SK-N-SH treated with all-trans-retinoic acid at 6 μM for 48 hours (cell line): ENCODE measurements around the gene DNAJB8.

ENCODE experiments used
- CSRNP3 ChIP-seq: fragments of 250-450 bp; sonication (Bioruptor Pico); IDR thresholded peaks from 2 replicates; pipeline ENCODE4 v1.5.1; 2021; ENCODE audit warnings: mild to moderate bottlenecking, moderate library complexity
- GLIS3 ChIP-seq: fragments of 250-450 bp; sonication (Bioruptor Pico); IDR thresholded peaks from 2 replicates; pipeline ENCODE4 v1.5.0; 2020; ENCODE audit warnings: mild to moderate bottlenecking, moderate library complexity
- POU6F1 ChIP-seq: fragments of 250-450 bp; sonication (Bioruptor Pico); IDR thresholded peaks from 2 replicates; pipeline ENCODE4 v1.8.0; 2021; ENCODE audit warnings: low read depth, mild to moderate bottlenecking, moderate library complexity, borderline replicate concordance
- PPARA ChIP-seq: fragments of 250-450 bp; sonication (Bioruptor Pico); IDR thresholded peaks from 2 replicates; pipeline ENCODE4 v1.5.0; 2020; ENCODE audit warnings: mild to moderate bottlenecking, borderline replicate concordance
- RARB ChIP-seq: fragments of 250-450 bp; sonication (Bioruptor Pico); IDR thresholded peaks from 2 replicates; pipeline ENCODE4 v1.8.0; 2021; ENCODE audit warnings: mild to moderate bottlenecking, moderate library complexity
- TCF4 ChIP-seq: fragments of 250-450 bp; sonication (Bioruptor Pico); IDR thresholded peaks from 2 replicates; pipeline ENCODE4 v1.8.0; 2021; ENCODE audit warnings: mild to moderate bottlenecking, moderate library complexity, borderline replicate concordance
- ZNF8 ChIP-seq: fragments of 450-650 bp; formaldehyde crosslinking; IDR thresholded peaks from 2 replicates; pipeline ENCODE4 v1.5.0; 2020; ENCODE audit warnings: mild to moderate bottlenecking, moderate library complexity

- TF ChIP-seq POU6F1 (CRISPR knock-in tag) (no peak), RARB (no peak), CSRNP3 (CRISPR knock-in tag) (no peak), PPARA (no peak), TCF4 (no peak), ZNF8 (CRISPR knock-in tag) (no peak), GLIS3 (CRISPR knock-in tag) (no peak)
These were observed 3.3 kb downstream of the DNAJB8 start for GRCh38 chr3:128463354-128463753.
